HL-60 (cell line): Measurements from ENCODE around the gene ADTRP.

Source experiments
- GABPA ChIP-seq: IDR thresholded peaks from 2 replicates; pipeline ENCODE4 v1.6.1; 2012; ENCODE audit warnings: low read depth
- SPI1 ChIP-seq: IDR thresholded peaks from 2 replicates; pipeline ENCODE4 v1.6.1; 2012; ENCODE audit warnings: low read depth, mild to moderate bottlenecking, borderline replicate concordance
- TF ChIP-seq, protein P1 (sequence below): IDR thresholded peaks from one replicate; pipeline ENCODE4 v1.5.1; 2011; ENCODE audit warnings: low read length, control low read depth, inconsistent platforms; ENCODE audit not compliant: insufficient read depth
- TF ChIP-seq, protein P2 (sequence below): IDR thresholded peaks from 2 replicates; pipeline ENCODE4 v1.6.1; 2012; ENCODE audit warnings: low read depth; ENCODE audit not compliant: insufficient replicate concordance

DNA sequence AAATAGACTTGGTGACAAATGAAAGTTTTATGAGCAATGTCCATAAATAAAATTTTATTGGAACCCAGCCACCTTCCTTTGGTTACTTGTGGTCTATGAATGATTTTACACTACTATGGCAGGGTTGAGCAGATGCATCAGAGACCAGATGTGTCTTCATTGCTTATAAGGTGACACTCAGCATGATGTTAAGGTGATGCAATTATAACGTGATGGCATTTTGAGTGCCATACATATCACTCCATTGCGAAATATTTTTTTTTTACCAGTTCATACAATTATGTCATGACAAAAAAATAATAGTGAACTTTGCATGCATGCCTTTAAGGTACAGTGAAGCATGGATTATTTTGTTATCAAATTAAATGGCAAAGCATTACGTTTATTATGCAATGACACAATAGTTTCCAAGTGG lies 96.0 kb downstream of the ADTRP start:
- TF ChIP-seq GABPA (no peak), SPI1 (no peak)
- TF ChIP-seq, protein P1, sequence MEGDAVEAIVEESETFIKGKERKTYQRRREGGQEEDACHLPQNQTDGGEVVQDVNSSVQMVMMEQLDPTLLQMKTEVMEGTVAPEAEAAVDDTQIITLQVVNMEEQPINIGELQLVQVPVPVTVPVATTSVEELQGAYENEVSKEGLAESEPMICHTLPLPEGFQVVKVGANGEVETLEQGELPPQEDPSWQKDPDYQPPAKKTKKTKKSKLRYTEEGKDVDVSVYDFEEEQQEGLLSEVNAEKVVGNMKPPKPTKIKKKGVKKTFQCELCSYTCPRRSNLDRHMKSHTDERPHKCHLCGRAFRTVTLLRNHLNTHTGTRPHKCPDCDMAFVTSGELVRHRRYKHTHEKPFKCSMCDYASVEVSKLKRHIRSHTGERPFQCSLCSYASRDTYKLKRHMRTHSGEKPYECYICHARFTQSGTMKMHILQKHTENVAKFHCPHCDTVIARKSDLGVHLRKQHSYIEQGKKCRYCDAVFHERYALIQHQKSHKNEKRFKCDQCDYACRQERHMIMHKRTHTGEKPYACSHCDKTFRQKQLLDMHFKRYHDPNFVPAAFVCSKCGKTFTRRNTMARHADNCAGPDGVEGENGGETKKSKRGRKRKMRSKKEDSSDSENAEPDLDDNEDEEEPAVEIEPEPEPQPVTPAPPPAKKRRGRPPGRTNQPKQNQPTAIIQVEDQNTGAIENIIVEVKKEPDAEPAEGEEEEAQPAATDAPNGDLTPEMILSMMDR, result no peak
- TF ChIP-seq, protein P2, sequence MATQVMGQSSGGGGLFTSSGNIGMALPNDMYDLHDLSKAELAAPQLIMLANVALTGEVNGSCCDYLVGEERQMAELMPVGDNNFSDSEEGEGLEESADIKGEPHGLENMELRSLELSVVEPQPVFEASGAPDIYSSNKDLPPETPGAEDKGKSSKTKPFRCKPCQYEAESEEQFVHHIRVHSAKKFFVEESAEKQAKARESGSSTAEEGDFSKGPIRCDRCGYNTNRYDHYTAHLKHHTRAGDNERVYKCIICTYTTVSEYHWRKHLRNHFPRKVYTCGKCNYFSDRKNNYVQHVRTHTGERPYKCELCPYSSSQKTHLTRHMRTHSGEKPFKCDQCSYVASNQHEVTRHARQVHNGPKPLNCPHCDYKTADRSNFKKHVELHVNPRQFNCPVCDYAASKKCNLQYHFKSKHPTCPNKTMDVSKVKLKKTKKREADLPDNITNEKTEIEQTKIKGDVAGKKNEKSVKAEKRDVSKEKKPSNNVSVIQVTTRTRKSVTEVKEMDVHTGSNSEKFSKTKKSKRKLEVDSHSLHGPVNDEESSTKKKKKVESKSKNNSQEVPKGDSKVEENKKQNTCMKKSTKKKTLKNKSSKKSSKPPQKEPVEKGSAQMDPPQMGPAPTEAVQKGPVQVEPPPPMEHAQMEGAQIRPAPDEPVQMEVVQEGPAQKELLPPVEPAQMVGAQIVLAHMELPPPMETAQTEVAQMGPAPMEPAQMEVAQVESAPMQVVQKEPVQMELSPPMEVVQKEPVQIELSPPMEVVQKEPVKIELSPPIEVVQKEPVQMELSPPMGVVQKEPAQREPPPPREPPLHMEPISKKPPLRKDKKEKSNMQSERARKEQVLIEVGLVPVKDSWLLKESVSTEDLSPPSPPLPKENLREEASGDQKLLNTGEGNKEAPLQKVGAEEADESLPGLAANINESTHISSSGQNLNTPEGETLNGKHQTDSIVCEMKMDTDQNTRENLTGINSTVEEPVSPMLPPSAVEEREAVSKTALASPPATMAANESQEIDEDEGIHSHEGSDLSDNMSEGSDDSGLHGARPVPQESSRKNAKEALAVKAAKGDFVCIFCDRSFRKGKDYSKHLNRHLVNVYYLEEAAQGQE, result no peak
